Calu3 (cell line): Measurements from ENCODE around the gene SMURF1. TPM values are rescaled to one million over a fixed set of nuclear protein-coding genes. Genes with fewer than 3 reads are reported as not detected.

ENCODE experiments used
- BruUV-seq: library from RNA; stranded (reverse); fragments of 400-500 nt; replicated peaks from 2 replicates; lab custom pipeline; 2021; lab: Mats Ljungman, UMichigan
- CTCF ChIA-PET: fragments of 300-600 bp; sonication (Branson Sonifier 250); formaldehyde crosslinking; loops from one replicate; lab custom pipeline; 2022; ENCODE audit warnings: antibody characterized with exemption; lab: Charles Lee
- DNase-seq: peaks from one replicate; pipeline ENCODE4 v3.0.0; 2022
- H3K27ac Mint-ChIP-seq: one replicate; pipeline ENCODE4 v1.8.0; 2022; ENCODE audit warnings: mixed read lengths; ENCODE audit not compliant: unreplicated experiment
- H3K27me3 Mint-ChIP-seq: one replicate; pipeline ENCODE4 v1.8.0; 2022; ENCODE audit warnings: mixed read lengths; ENCODE audit not compliant: unreplicated experiment
- H3K36me3 Mint-ChIP-seq: one replicate; pipeline ENCODE4 v1.8.0; 2022; ENCODE audit warnings: mild to moderate bottlenecking, moderate library complexity, mixed read lengths; ENCODE audit not compliant: insufficient read depth, unreplicated experiment
- H3K4me1 Mint-ChIP-seq: one replicate; pipeline ENCODE4 v1.8.0; 2022; ENCODE audit warnings: mild to moderate bottlenecking, low read depth, mixed read lengths; ENCODE audit not compliant: unreplicated experiment
- H3K4me3 Mint-ChIP-seq: one replicate; pipeline ENCODE4 v1.8.0; 2022; ENCODE audit warnings: mild to moderate bottlenecking, low read depth, moderate library complexity, mixed read lengths; ENCODE audit not compliant: unreplicated experiment
- H3K9me3 Mint-ChIP-seq: one replicate; pipeline ENCODE4 v1.8.0; 2022; ENCODE audit warnings: low read depth, mixed read lengths; ENCODE audit not compliant: unreplicated experiment
- intact Hi-C: fragments of 100-400 bp; cut with micrococcal nuclease; formaldehyde crosslinking; loops from one replicate; pipeline ENCODE4 v1.10.0; 2022; ENCODE audit not compliant: unreplicated experiment
- total RNA-seq: library from RNA; stranded (reverse); gene quantifications from 2 replicates; pipeline ENCODE4 v1.2.3, GENCODE V29; 2022
- TF ChIP-seq, protein P1 (sequence below): fragments of 200-600 bp; IDR thresholded peaks from one replicate; pipeline ENCODE4 v1.8.0; 2022; ENCODE audit warnings: antibody characterized with exemption; ENCODE audit not compliant: unreplicated experiment

Gene SMURF1
- total RNA-seq, 1 experiment from 2014 or later: 29.7 TPM

- no peak for DNase-seq
- Mint-ChIP-seq H3K27ac (no peak overlapping the region), H3K27me3 (no peaks in the 10 kb centered on the region), H3K36me3 (peaks cover 32% of the 10 kb centered on the region), H3K4me1 (no peaks in the 10 kb centered on the region), H3K4me3 (no peak overlapping the region), H3K9me3 (no peaks in the 10 kb centered on the region)
- TF ChIP-seq, protein P1, sequence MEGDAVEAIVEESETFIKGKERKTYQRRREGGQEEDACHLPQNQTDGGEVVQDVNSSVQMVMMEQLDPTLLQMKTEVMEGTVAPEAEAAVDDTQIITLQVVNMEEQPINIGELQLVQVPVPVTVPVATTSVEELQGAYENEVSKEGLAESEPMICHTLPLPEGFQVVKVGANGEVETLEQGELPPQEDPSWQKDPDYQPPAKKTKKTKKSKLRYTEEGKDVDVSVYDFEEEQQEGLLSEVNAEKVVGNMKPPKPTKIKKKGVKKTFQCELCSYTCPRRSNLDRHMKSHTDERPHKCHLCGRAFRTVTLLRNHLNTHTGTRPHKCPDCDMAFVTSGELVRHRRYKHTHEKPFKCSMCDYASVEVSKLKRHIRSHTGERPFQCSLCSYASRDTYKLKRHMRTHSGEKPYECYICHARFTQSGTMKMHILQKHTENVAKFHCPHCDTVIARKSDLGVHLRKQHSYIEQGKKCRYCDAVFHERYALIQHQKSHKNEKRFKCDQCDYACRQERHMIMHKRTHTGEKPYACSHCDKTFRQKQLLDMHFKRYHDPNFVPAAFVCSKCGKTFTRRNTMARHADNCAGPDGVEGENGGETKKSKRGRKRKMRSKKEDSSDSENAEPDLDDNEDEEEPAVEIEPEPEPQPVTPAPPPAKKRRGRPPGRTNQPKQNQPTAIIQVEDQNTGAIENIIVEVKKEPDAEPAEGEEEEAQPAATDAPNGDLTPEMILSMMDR: no peak
- no TSS peak for BruUV-seq
- intact Hi-C loops: no loop called here
- CTCF ChIA-PET: no interaction called here
Measured at GRCh38 chr7:98998821-98999725, 144.8 kb downstream of the SMURF1 start.

DNA sequence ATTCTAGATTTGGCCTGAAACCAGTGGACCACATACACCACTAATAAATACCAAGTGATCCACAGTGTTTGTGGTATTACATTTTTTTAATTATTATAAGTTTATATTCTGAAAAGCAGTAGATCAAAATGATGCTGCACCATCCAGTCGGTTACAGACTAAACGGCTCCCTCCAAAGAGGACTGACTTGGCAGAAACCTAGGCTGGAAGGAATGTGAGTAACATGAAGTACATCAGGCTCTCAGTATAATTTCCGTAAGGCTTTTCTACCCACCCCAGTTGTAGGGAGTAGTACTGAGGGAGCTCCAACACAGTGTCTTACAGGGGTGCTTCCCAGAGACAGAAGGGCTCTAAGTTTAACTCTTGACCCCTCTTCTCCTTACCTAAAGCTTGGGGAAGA, 146.1 kb downstream of the SMURF1 start:
- TF ChIP-seq, protein P1: no peak
- no TSS peak for BruUV-seq
- Mint-ChIP-seq H3K4me1 (no peaks in the 10 kb centered on the region), H3K36me3 (peaks cover 26% of the 10 kb centered on the region), H3K27ac (no peak overlapping the region), H3K9me3 (no peaks in the 10 kb centered on the region), H3K4me3 (no peak overlapping the region), H3K27me3 (no peaks in the 10 kb centered on the region)
- CTCF ChIA-PET: no interaction called here
- DNase-seq: no peak
- intact Hi-C loops: no loop called here

DNA sequence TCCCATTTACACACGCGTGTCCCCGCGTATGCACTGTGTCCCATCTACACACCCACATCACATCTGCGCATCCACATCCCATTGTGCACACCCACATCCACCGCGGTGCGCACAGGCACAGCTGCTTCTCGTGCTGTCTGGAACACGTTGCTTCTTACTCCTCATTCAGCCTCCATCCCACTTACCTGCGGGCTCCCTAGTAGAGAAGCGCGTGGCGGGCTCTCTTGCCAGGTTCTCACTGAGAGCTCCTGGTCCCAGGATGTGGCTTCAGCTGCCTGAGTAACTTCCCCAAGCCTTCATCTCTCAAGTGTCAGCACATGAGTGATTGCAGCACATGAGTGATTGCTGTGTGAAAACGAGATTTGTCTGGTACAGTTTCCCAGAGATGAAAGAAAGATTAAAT, 147.8 kb downstream of the SMURF1 start:
- TF ChIP-seq, protein P1: no peak
- BruUV-seq: no TSS peak
- Mint-ChIP-seq H3K9me3 (no peaks in the 10 kb centered on the region), H3K27me3 (no peaks in the 10 kb centered on the region), H3K27ac (no peak overlapping the region), H3K4me3 (no peak overlapping the region), H3K4me1 (no peaks in the 10 kb centered on the region), H3K36me3 (peaks cover 20% of the 10 kb centered on the region)
- CTCF ChIA-PET: no interaction called here
- no peak for DNase-seq
- intact Hi-C loops: no loop called here

GRCh38 chr7:98995523-98996149, 148.3 kb downstream of the SMURF1 start:
- H3K4me1 Mint-ChIP-seq: no peaks in the 10 kb centered on the region
- H3K27ac Mint-ChIP-seq: no peak overlapping the region
- H3K27me3 Mint-ChIP-seq: no peaks in the 10 kb centered on the region
- DNase-seq: no peak
- TF ChIP-seq, protein P1: no peak
- CTCF ChIA-PET: no interaction called here
- H3K4me3 Mint-ChIP-seq: no peak overlapping the region
- H3K9me3 Mint-ChIP-seq: no peaks in the 10 kb centered on the region
- intact Hi-C loops: no loop called here
- BruUV-seq: no TSS peak
- H3K36me3 Mint-ChIP-seq: peaks cover 15% of the 10 kb centered on the region
